Endothelial cell of umbilical vein (primary cell): ENCODE results near the gene SIRPA. TPM values are rescaled to one million over a fixed set of nuclear protein-coding genes. Genes with fewer than 3 reads are reported as not detected.

Source experiments
- BruUV-seq: library from RNA; stranded (reverse); fragments of 400-500 nt; replicated peaks from 2 replicates; lab custom pipeline; 2021; lab: Mats Ljungman, UMichigan
- CTCF ChIA-PET: fragments of 300-600, 350-600 bp; sonication (Branson Sonifier 250); formaldehyde crosslinking; loops from one replicate; lab custom pipeline; 2021; ENCODE audit warnings: antibody characterized with exemption, inconsistent platforms; lab: Charles Lee
- POLR2A ChIA-PET: fragments of 300-600, 350-600 bp; sonication (Branson Sonifier 250); formaldehyde crosslinking; loops from one replicate; lab custom pipeline; 2021; ENCODE audit warnings: antibody characterized with exemption, inconsistent platforms; lab: Charles Lee
- DNase-seq: peaks from one replicate; pipeline ENCODE4 v3.0.0-alpha.2; 2011; ENCODE audit warnings: low read depth, low spot score
- FAIRE-seq: peaks from 2 replicates; lab custom pipeline; 2011; peaks lifted over from hg19 to GRCh38; lab: Jason Lieb, UNC
- H2AFZ ChIP-seq: 2 replicates; pipeline ENCODE4 v1.6.0; 2012; ENCODE audit warnings: low read depth, low read length, control low read depth, inconsistent platforms
- H3K27ac ChIP-seq: 2 replicates; pipeline ENCODE4 v1.5.1; 2011; ENCODE audit warnings: low read depth, mild to moderate bottlenecking, control low read depth, low read length, moderate library complexity; ENCODE audit not compliant: insufficient read depth
- H3K27me3 ChIP-seq, 2 experiments: 2 replicates each; pipeline versions ENCODE4 v1.6.0 to v1.6.1; 2011; ENCODE audit warnings: low read length in 2 of 2, mixed read lengths in 1 of 2; ENCODE audit not compliant: control insufficient read depth in 2 of 2, insufficient read depth in 2 of 2
- H3K36me3 ChIP-seq, 2 experiments: 2 replicates in 1 of 2; 3 replicates in 1 of 2; pipeline ENCODE4 v1.5.1; 2011; ENCODE audit warnings: low read length in 2 of 2, mild to moderate bottlenecking in 1 of 2, moderate library complexity in 1 of 2; ENCODE audit not compliant: control insufficient read depth in 2 of 2, insufficient read depth in 2 of 2; ENCODE audit errors: extremely low read depth in 1 of 2
- H3K4me1 ChIP-seq: 3 replicates; pipeline ENCODE4 v1.5.1; 2011; ENCODE audit warnings: mild to moderate bottlenecking, low read length; ENCODE audit not compliant: control insufficient read depth, insufficient read depth; ENCODE audit errors: extremely low read depth
- H3K4me2 ChIP-seq: 2 replicates; pipeline ENCODE4 v1.6.1; 2011; ENCODE audit warnings: low read length, control low read depth, mixed read lengths; ENCODE audit not compliant: insufficient read depth
- H3K4me3 ChIP-seq, 3 experiments: fragments of 200-600 bp in 1 of 3; sonication (generic), shearing (Covaris generic) in 1 of 3; replicated peaks in 1 of 3; 2 replicates each; pipeline ENCODE4 v1.5.1; 2011 to 2016; ENCODE audit warnings: control low read depth in 3 of 3, low read length in 3 of 3, mild to moderate bottlenecking in 2 of 3, inconsistent platforms in 1 of 3, low read depth in 1 of 3, moderate library complexity in 1 of 3; ENCODE audit not compliant: insufficient read depth in 1 of 3
- H3K79me2 ChIP-seq: 2 replicates; pipeline ENCODE4 v1.6.0; 2012; ENCODE audit warnings: low read length, inconsistent platforms; ENCODE audit not compliant: control insufficient read depth, insufficient read depth
- H3K9ac ChIP-seq: replicated peaks from 2 replicates; pipeline ENCODE3; 2011; ENCODE audit warnings: low read length, control low read depth; ENCODE audit not compliant: insufficient read depth; ENCODE audit errors: extremely low read depth
- H3K9me1 ChIP-seq: replicated peaks from 3 replicates; pipeline ENCODE4 v1.6.0; 2011; ENCODE audit warnings: mild to moderate bottlenecking, low read length; ENCODE audit not compliant: control insufficient read depth, insufficient read depth; ENCODE audit errors: extremely low read depth
- H3K9me3 ChIP-seq: replicated peaks from 2 replicates; pipeline ENCODE4 v1.5.1; 2012; ENCODE audit warnings: low read length, inconsistent platforms; ENCODE audit not compliant: control insufficient read depth, insufficient read depth
- H4K20me1 ChIP-seq: replicated peaks from 2 replicates; pipeline ENCODE3; 2011; ENCODE audit warnings: mild to moderate bottlenecking, low read length; ENCODE audit not compliant: control insufficient read depth, insufficient read depth; ENCODE audit errors: extremely low read depth
- CTCF ChIP-seq, 2 donors: IDR thresholded peaks; 1 replicate in 1 of 2; 2 replicates in 1 of 2; pipeline ENCODE4 v1.5.1; 2011; ENCODE audit warnings: low read length in 2 of 2, mild to moderate bottlenecking in 2 of 2, moderate library complexity in 2 of 2, control low read depth in 1 of 2, inconsistent platforms in 1 of 2, low read depth in 1 of 2; ENCODE audit not compliant: insufficient read depth in 1 of 2; ENCODE audit errors: extremely low read depth in 1 of 2
- EZH2 ChIP-seq: IDR thresholded peaks from 2 replicates; pipeline ENCODE4 v1.6.1; 2012; ENCODE audit warnings: borderline replicate concordance, low read depth, mild to moderate bottlenecking, moderate library complexity, low read length, inconsistent platforms; ENCODE audit not compliant: severe bottlenecking
- FOS ChIP-seq: IDR thresholded peaks from 2 replicates; pipeline ENCODE4 v1.6.1; 2011; ENCODE audit warnings: mild to moderate bottlenecking, low read length, moderate library complexity, borderline replicate concordance; ENCODE audit not compliant: insufficient read depth
- GATA2 ChIP-seq: IDR thresholded peaks from 2 replicates; pipeline ENCODE4 v1.7.0; 2011; ENCODE audit warnings: low read depth, mild to moderate bottlenecking, moderate library complexity, mixed read lengths, low read length; ENCODE audit not compliant: insufficient read length, insufficient read depth
- JUN ChIP-seq: IDR thresholded peaks from 2 replicates; pipeline ENCODE4 v1.6.1; 2011; ENCODE audit warnings: borderline replicate concordance, low read depth; ENCODE audit not compliant: insufficient read length, insufficient read depth
- MYC ChIP-seq: IDR thresholded peaks from one replicate; pipeline ENCODE4 v1.6.1; 2011; ENCODE audit warnings: mild to moderate bottlenecking, low read depth, low read length
- POLR2AphosphoS5 ChIP-seq: IDR thresholded peaks from 2 replicates; pipeline ENCODE4 v1.6.1; 2012; ENCODE audit warnings: low read depth, mild to moderate bottlenecking, control low read depth, low read length, moderate library complexity; ENCODE audit not compliant: insufficient read depth
- dilution Hi-C: fragments of 300-500 bp; cut with MboI; formaldehyde crosslinking; loops from one replicate; pipeline ENCODE4 v1.15.0; 2019; ENCODE audit warnings: low sequenced_read_pairs; ENCODE audit not compliant: extremely low pct_ligation_motif_present
- intact Hi-C: fragments of 100-400 bp; cut with micrococcal nuclease; formaldehyde crosslinking; loops from one replicate; pipeline ENCODE4 v1.10.0; 2022
- polyA plus RNA-seq, 4 experiments: library from polyadenylated mRNA; depleted of rRNA in 3 of 4; stranded (reverse) in 3 of 4; unstranded in 1 of 4; fragments of >200 nt; gene quantifications; 2 replicates each; pipeline versions ENCODE4 v1.2.1 to v1.2.3, GENCODE V29; 2011 to 2012; ENCODE audit warnings: missing spikeins in 1 of 4
- total RNA-seq: library from RNA; stranded (reverse); gene quantifications from 2 replicates; pipeline ENCODE4 v1.2.3, GENCODE V29; 2021
- TF ChIP-seq, protein P1 (sequence below): IDR thresholded peaks from 2 replicates; pipeline ENCODE4 v1.6.1; 2011; ENCODE audit not compliant: insufficient read depth, insufficient read length

The SIRPA gene
- total and polyA plus RNA-seq, 2 donors (not counting 3 experiments of a cell fraction or from before 2014, with no cell fraction given), result 29.9 to 59.2 TPM

- FAIRE-seq, result no peak
Measured at GRCh38 chr20:1964061-1964460, 68.9 kb downstream of the SIRPA start.

GRCh38 chr20:1964659-1965405 lies 69.6 kb downstream of the SIRPA start:
- H3K4me1 ChIP-seq, result peaks cover 4% of the 10 kb centered on the region
- dilution Hi-C loops, result no loop called here
- H3K9ac ChIP-seq, result no peak overlapping the region
- peak overlapping the region; percentile 54 for H2AFZ ChIP-seq
- no peak for DNase-seq
- no peaks in the 10 kb centered on the region for H4K20me1 ChIP-seq
- intact Hi-C loops, result loop anchor here (1.0 to 5.0 kb wide), 4 partner anchors 163 to 487 kb away; no protein-coding TSS in a partner anchor
- no peaks in the 10 kb centered on the region for H3K9me3 ChIP-seq
- no peaks in the 10 kb centered on the region for H3K9me1 ChIP-seq
- peaks cover 15 to 20% of the 10 kb centered on the region in 2 experiments for H3K27me3 ChIP-seq
- ChIA-PET POLR2A (no interaction called here), CTCF (interaction anchor here (0.8 to 5.0 kb wide), 20 partner anchors 9 to 217 kb away, joined by 3 to 118 read pairs (median 5); no protein-coding TSS in a partner anchor)
- FAIRE-seq, result no peak
- H3K79me2 ChIP-seq, result no peaks in the 10 kb centered on the region
- peak overlapping the region in 1 of 3 experiments; percentile 30 for H3K4me3 ChIP-seq
- no TSS peak for BruUV-seq
- H3K4me2 ChIP-seq, result peak overlapping the region; percentile 54
- TF ChIP-seq EZH2, result no peak
- no peak for TF ChIP-seq JUN
- TF ChIP-seq GATA2, result no peak
- TF ChIP-seq, protein P1, sequence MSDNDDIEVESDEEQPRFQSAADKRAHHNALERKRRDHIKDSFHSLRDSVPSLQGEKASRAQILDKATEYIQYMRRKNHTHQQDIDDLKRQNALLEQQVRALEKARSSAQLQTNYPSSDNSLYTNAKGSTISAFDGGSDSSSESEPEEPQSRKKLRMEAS, result no peak
- peak in 1 of 2 donors; percentile 18 for TF ChIP-seq CTCF (IDR thresholded peaks at IDR 0.05; ENCODE audit: extremely low read depth in 1 of 2, insufficient read depth in 1 of 2, low read depth in 1 of 2, low read length in 2 of 2)
- no peak for TF ChIP-seq POLR2AphosphoS5
- H3K27ac ChIP-seq, result no peak overlapping the region
- H3K36me3 ChIP-seq, result no peaks in the 10 kb centered on the region

More at GRCh38 chr20:1964061-1964460, 68.9 kb downstream of the SIRPA start:
- Histone ChIP-seq H3K4me2 (no peak overlapping the region), H4K20me1 (no peaks in the 10 kb centered on the region), H3K9me1 (no peaks in the 10 kb centered on the region), H3K36me3 (no peaks in the 10 kb centered on the region), H3K4me3 (no peak overlapping the region), H2AFZ (no peak overlapping the region), H3K9ac (no peak overlapping the region), H3K27ac (no peak overlapping the region), H3K9me3 (no peaks in the 10 kb centered on the region), H3K4me1 (peaks cover 4% of the 10 kb centered on the region), H3K27me3 (peaks cover 15 to 20% of the 10 kb centered on the region in 2 experiments), H3K79me2 (no peaks in the 10 kb centered on the region)
- dilution Hi-C loops (no loop called here), intact Hi-C loops (no loop called here)
- BruUV-seq, result no TSS peak
- TF ChIP-seq MYC, result no peak
- no peak for TF ChIP-seq FOS
- no peak for TF ChIP-seq JUN
- TF ChIP-seq EZH2, result no peak
- TF ChIP-seq GATA2, result no peak
- ChIA-PET POLR2A (no interaction called here), CTCF (interaction anchor here (2.6 to 5.0 kb wide), 4 partner anchors 9 to 211 kb away, joined by 15 to 118 read pairs (median 20); no protein-coding TSS in a partner anchor)
- DNase-seq, result no peak
